HG03159 (cell line): ENCODE results near the gene CYP1A1.
"Not testable (repeated sequence)": the region's sequence is repeated elsewhere in the genome, so short reads cannot be mapped to it uniquely, and the experiment has no call there.

Experiments used
- ATAC-seq: cut with Tn5 transposase; IDR thresholded peaks from one replicate; pipeline ENCODE4 v1.9.1; 2021; ENCODE audit warnings: mild to moderate bottlenecking, moderate library complexity; ENCODE audit not compliant: unreplicated experiment

Gene CYP1A1

GRCh38 chr15:74742422-74742821 lies 17.1 kb upstream of the CYP1A1 start:
- ATAC-seq, result no peak

- ATAC-seq, result not testable (repeated sequence)
These were observed 12.9 kb upstream of the CYP1A1 start for GRCh38 chr15:74738239-74738638.

GRCh38 chr15:74735305-74735704 lies 10.0 kb upstream of the CYP1A1 start:
- no peak for ATAC-seq

GRCh38 chr15:74733269-74733668 lies 7.9 kb upstream of the CYP1A1 start:
- ATAC-seq, result no peak

GRCh38 chr15:74732846-74733245 lies 7.5 kb upstream of the CYP1A1 start:
- no peak for ATAC-seq

GRCh38 chr15:74730619-74731316 lies 5.4 kb upstream of the CYP1A1 start:
- ATAC-seq, result no peak

GRCh38 chr15:74729372-74729771 lies 4.0 kb upstream of the CYP1A1 start:
- ATAC-seq, result not testable (repeated sequence)

GRCh38 chr15:74728699-74729098 lies 3.4 kb upstream of the CYP1A1 start:
- ATAC-seq, result not testable (repeated sequence)

GRCh38 chr15:74727727-74728126 lies 2.4 kb upstream of the CYP1A1 start:
- ATAC-seq, result no peak

- ATAC-seq, result no peak
These were observed 1.4 kb upstream of the CYP1A1 start for GRCh38 chr15:74726774-74727164.

GRCh38 chr15:74725845-74726773 lies 781 bp upstream of the CYP1A1 start:
- no peak for ATAC-seq

- ATAC-seq, result no peak
These were observed 631 bp downstream of the CYP1A1 start for GRCh38 chr15:74724570-74725224.

GRCh38 chr15:74723754-74724334 lies 1.5 kb downstream of the CYP1A1 start:
- ATAC-seq, result no peak

GRCh38 chr15:74723187-74723586 lies 2.1 kb downstream of the CYP1A1 start:
- no peak for ATAC-seq

GRCh38 chr15:74722591-74722990 lies 2.7 kb downstream of the CYP1A1 start:
- ATAC-seq, result no peak

GRCh38 chr15:74716651-74717050 lies 8.7 kb downstream of the CYP1A1 start:
- no peak for ATAC-seq

- no peak for ATAC-seq
These were observed 13.0 kb downstream of the CYP1A1 start for GRCh38 chr15:74712311-74712710.

- ATAC-seq, result no peak
These were observed 14.8 kb downstream of the CYP1A1 start for GRCh38 chr15:74710319-74711094.

- no peak for ATAC-seq
These were observed 15.4 kb downstream of the CYP1A1 start for GRCh38 chr15:74709892-74710291.

GRCh38 chr15:74709011-74709410 lies 16.3 kb downstream of the CYP1A1 start:
- ATAC-seq, result no peak
